ENCODE data around the gene PLA2G15. TPM values are rescaled to one million over a fixed set of nuclear protein-coding genes. Genes with fewer than 3 reads are reported as not detected.

PLA2G15 gene
- total and polyA plus RNA-seq, 2 of the 13 experiments (the other 11 are each of a cell fraction or from before 2014, with no cell fraction given) = 14.4 to 23.7 TPM

DNA sequence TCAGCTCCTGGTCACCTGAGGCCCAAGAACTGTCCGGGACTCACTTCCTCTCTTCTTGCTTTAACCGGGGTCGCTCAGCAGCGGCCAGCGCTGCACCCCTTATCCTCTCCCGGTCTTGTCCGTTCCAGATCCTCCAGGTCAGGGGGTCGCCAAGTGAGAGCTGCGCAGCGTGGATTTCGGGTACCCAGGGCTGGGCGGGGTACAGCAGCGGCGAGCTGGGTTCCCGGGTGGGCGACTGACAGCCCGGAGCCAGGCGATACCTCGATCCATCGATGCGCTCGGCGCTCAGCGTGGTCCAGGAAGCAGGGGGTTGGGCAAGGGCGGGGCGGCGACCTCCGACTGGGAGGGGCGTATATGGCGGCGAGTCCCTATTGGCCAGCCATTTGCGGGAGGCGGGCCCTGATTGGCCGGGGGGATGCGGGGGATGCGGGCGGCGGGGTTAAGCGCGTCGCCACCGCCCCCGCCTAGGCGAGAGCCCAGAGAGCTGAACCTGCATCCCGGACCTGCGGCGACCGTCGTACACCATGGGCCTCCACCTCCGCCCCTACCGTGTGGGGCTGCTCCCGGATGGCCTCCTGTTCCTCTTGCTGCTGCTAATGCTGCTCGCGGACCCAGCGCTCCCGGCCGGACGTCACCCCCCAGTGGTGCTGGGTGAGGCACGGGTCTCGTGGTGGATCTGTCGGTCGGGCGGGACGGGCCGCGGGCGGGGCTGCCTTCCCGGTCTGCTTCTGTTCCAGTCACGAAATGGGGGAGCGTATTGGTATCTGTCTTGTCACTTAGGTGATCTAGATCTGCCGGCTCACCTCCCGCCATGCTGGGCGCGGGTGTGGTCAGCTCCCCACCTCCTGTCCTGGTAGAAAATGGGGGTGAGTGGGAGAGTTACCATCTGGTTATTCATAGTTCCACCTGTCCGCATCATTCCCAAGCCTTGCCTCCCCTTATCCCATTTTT is at the start of gene PLA2G15 (continued):
- TF ChIP-seq, protein P1, sequence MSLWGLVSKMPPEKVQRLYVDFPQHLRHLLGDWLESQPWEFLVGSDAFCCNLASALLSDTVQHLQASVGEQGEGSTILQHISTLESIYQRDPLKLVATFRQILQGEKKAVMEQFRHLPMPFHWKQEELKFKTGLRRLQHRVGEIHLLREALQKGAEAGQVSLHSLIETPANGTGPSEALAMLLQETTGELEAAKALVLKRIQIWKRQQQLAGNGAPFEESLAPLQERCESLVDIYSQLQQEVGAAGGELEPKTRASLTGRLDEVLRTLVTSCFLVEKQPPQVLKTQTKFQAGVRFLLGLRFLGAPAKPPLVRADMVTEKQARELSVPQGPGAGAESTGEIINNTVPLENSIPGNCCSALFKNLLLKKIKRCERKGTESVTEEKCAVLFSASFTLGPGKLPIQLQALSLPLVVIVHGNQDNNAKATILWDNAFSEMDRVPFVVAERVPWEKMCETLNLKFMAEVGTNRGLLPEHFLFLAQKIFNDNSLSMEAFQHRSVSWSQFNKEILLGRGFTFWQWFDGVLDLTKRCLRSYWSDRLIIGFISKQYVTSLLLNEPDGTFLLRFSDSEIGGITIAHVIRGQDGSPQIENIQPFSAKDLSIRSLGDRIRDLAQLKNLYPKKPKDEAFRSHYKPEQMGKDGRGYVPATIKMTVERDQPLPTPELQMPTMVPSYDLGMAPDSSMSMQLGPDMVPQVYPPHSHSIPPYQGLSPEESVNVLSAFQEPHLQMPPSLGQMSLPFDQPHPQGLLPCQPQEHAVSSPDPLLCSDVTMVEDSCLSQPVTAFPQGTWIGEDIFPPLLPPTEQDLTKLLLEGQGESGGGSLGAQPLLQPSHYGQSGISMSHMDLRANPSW (CRISPR knock-in tag; IDR thresholded peaks at IDR 0.05; ENCODE audit: borderline replicate concordance) = 0 out of 2 replicates have a peak, but pooled peaks have one; percentile 24
- TF ChIP-seq, protein P2, sequence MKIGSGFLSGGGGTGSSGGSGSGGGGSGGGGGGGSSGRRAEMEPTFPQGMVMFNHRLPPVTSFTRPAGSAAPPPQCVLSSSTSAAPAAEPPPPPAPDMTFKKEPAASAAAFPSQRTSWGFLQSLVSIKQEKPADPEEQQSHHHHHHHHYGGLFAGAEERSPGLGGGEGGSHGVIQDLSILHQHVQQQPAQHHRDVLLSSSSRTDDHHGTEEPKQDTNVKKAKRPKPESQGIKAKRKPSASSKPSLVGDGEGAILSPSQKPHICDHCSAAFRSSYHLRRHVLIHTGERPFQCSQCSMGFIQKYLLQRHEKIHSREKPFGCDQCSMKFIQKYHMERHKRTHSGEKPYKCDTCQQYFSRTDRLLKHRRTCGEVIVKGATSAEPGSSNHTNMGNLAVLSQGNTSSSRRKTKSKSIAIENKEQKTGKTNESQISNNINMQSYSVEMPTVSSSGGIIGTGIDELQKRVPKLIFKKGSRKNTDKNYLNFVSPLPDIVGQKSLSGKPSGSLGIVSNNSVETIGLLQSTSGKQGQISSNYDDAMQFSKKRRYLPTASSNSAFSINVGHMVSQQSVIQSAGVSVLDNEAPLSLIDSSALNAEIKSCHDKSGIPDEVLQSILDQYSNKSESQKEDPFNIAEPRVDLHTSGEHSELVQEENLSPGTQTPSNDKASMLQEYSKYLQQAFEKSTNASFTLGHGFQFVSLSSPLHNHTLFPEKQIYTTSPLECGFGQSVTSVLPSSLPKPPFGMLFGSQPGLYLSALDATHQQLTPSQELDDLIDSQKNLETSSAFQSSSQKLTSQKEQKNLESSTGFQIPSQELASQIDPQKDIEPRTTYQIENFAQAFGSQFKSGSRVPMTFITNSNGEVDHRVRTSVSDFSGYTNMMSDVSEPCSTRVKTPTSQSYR (CRISPR knock-in tag; IDR thresholded peaks at IDR 0.05; ENCODE audit: borderline replicate concordance) = peak; percentile 84
- TF ChIP-seq MEF2D (CRISPR knock-in tag; IDR thresholded peaks at IDR 0.05) = peak; percentile 65
- peak; percentile 67 for TF ChIP-seq POLR2G (IDR thresholded peaks at IDR 0.05; ENCODE audit: low read depth, low read length)
- no peak for TF ChIP-seq PLRG1 (conservative IDR thresholded peaks at IDR 0.05)
- peak; percentile 81; the same call in 1 of the 2 replicates for TF ChIP-seq ZNF44 (CRISPR knock-in tag; IDR thresholded peaks at IDR 0.05)
- TF ChIP-seq U2AF1 (optimal IDR thresholded peaks at IDR 0.05; ENCODE audit: low read depth, low read length) = peak; percentile 73
- peak; percentile 82 for TF ChIP-seq THAP9 (CRISPR knock-in tag; IDR thresholded peaks at IDR 0.05; ENCODE audit: borderline replicate concordance)
- TF ChIP-seq CSRNP1 (CRISPR knock-in tag; IDR thresholded peaks at IDR 0.05) = 0 out of 2 replicates have a peak, but pooled peaks have one; percentile 64
- peak; percentile 81 for TF ChIP-seq PHF8 (CRISPR knock-in tag; IDR thresholded peaks at IDR 0.05)
- TF ChIP-seq DNMT3B (CRISPR knock-in tag; conservative IDR thresholded peaks at IDR 0.05) = no peak; the same call in 1 of the 2 replicates
- peak; percentile 54 for TF ChIP-seq ZNF782 (CRISPR knock-in tag; IDR thresholded peaks at IDR 0.05; ENCODE audit: borderline replicate concordance)
- no peak for TF ChIP-seq SNAPC2 (CRISPR knock-in tag; IDR thresholded peaks at IDR 0.05)
- no peak for TF ChIP-seq HNRNPK (IDR thresholded peaks at IDR 0.05; ENCODE audit: low read depth, low read length, poor library complexity, severe bottlenecking)
- 0 out of 2 replicates have a peak, but pooled peaks have one; percentile 12 for TF ChIP-seq RAD21 (CRISPR knock-in tag; IDR thresholded peaks at IDR 0.05)
- peak; percentile 96 for TF ChIP-seq SIN3A (IDR thresholded peaks at IDR 0.05; ENCODE audit: borderline replicate concordance, low read depth, low read length)
- no peak for TF ChIP-seq ZNF615 (CRISPR knock-in tag; IDR thresholded peaks at IDR 0.05; ENCODE audit: borderline replicate concordance)
- TF ChIP-seq ZNF614 (CRISPR knock-in tag; IDR thresholded peaks at IDR 0.05; ENCODE audit: borderline replicate concordance) = 0 out of 2 replicates have a peak, but pooled peaks have one; percentile 31

All from HepG2 (cell line).